BJ (cell line): ENCODE results near the gene NFATC2IP. TPM values are rescaled to one million over a fixed set of nuclear protein-coding genes. Genes with fewer than 3 reads are reported as not detected.

Source experiments
- CTCF ChIA-PET: fragments of 350-600 bp; formaldehyde crosslinking; extraction: SDS; loops from one replicate; lab custom pipeline; 2021; ENCODE audit warnings: antibody characterized with exemption, inconsistent platforms; lab: Yijun Ruan, JAX
- POLR2A ChIA-PET: fragments of 300-600 bp; sonication (Branson Sonifier 250); formaldehyde crosslinking; extraction: SDS; loops from one replicate; lab custom pipeline; 2021; ENCODE audit warnings: antibody characterized with exemption; lab: Charles Lee
- DNase-seq: peaks from one replicate; pipeline ENCODE4 v3.0.0-alpha.2; 2011; ENCODE audit warnings: low read depth
- H3K27me3 ChIP-seq: 2 replicates; pipeline ENCODE4 v1.6.0; 2011; ENCODE audit warnings: low read length; ENCODE audit not compliant: control insufficient read depth, insufficient read depth
- H3K36me3 ChIP-seq: 2 replicates; pipeline ENCODE4 v1.5.1; 2011; ENCODE audit warnings: low read length; ENCODE audit not compliant: control insufficient read depth, insufficient read depth
- H3K4me3 ChIP-seq: 2 replicates; pipeline ENCODE4 v1.5.1; 2011; ENCODE audit warnings: low read depth, mild to moderate bottlenecking, control low read depth, low read length
- CTCF ChIP-seq: IDR thresholded peaks from 2 replicates; pipeline ENCODE4 v1.5.1; 2011; ENCODE audit warnings: low read depth, mild to moderate bottlenecking, control low read depth, inconsistent platforms, low read length, moderate library complexity; ENCODE audit not compliant: insufficient read depth
- polyA plus RNA-seq: library from polyadenylated mRNA; depleted of rRNA; stranded (reverse); fragments of >200 nt; gene quantifications from 2 replicates; pipeline ENCODE4 v1.2.3, GENCODE V29; 2011

Gene NFATC2IP
- polyA plus RNA-seq, 1 experiment = 30.7 TPM

GRCh38 chr16:28984091-28984490 lies 33.4 kb downstream of the NFATC2IP start:
- Histone ChIP-seq H3K4me3 (no peak overlapping the region), H3K36me3 (peaks cover 44% of the 10 kb centered on the region), H3K27me3 (no peaks in the 10 kb centered on the region)
- POLR2A ChIA-PET = no interaction called here
- no peak for DNase-seq
- CTCF ChIA-PET = interaction anchor here (1.8 kb wide), 1 partner anchor 10 kb away, joined by 6 read pairs; the partner anchor contains the start of gene SPNS1
- no peak for TF ChIP-seq CTCF

DNA sequence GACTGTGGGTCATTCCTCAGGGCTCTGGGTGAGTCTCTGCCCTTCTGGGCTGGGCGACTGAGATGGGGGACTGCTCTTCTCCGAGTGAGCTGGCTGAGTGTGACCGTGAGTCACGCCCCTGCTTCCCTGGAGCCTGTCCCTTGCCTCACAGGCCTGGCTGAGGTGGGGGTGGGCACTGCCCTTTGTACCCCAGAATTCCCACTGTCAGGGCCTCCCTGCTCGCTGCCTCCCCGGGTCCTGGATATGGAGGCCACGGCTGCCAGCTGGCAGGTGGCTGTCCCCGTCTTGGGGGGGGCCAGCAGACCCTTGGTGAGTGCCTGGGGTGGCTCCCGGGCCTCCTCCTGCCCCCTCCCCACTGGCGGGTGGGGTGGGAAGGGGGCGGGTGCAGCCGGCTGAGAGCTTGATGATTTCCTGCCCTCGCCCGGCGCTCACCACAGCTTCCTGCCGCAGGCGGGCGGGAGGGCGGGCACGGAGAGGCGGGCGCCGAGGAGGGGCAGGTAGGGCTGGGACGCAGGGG lies 33.9 kb downstream of the NFATC2IP start, which contains the start of gene LAT:
LAT (plus strand) TSS at position 434 of the 517 bp plus-strand sequence. CDS start 366 bp downstream, outside the sequence.
- TF ChIP-seq CTCF = no peak
- Histone ChIP-seq H3K27me3 (no peaks in the 10 kb centered on the region), H3K4me3 (no peak within 1 kb of the TSS), H3K36me3 (peaks cover 44% of the 10 kb centered on the region)
- CTCF ChIA-PET = no interaction called here
- POLR2A ChIA-PET = no interaction called here
- no peak for DNase-seq

DNA sequence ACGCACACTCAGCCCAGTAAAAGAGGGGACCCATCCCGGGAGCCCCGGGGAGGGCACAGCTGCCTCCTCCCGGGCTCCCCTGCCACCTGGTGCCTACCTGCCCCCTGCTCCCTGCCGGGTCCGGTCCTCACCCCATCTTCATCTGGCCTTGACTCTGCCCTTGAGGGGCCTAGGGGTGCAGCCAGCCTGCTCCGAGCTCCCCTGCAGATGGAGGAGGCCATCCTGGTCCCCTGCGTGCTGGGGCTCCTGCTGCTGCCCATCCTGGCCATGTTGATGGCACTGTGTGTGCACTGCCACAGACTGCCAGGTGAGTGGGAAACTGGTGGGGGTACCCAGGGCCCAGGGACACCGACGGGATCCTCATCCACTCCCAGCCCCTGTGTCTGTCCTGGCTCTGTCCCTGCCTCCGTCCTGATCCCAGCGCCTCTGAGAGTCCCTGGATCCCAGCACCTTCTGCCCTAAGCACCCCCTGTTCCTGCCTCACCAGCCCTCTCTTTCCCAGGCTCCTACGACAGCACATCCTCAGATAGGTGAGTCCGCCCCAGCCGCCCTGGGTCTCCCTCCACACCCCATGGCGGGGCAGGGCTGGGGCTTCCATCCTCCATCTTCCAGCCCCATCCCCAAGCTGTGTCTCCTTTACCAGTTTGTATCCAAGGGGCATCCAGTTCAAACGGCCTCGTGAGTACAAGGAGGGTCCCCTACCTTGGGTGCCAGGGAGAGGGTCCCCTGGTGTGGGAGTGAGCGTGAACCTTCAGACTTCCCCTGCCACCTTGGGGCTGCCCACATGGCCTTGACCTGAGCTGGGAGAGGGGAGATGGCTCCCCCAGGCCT lies 34.7 kb downstream of the NFATC2IP start:
- H3K4me3 ChIP-seq = no peak overlapping the region
- CTCF ChIA-PET = no interaction called here

GRCh38 chr16:28986046-28986445 lies 35.3 kb downstream of the NFATC2IP start:
- Histone ChIP-seq H3K4me3 (no peak overlapping the region), H3K36me3 (peaks cover 46% of the 10 kb centered on the region), H3K27me3 (no peaks in the 10 kb centered on the region)
- DNase-seq = no peak
- TF ChIP-seq CTCF = no peak
- POLR2A ChIA-PET = no interaction called here
- CTCF ChIA-PET = no interaction called here

More for the DNA sequence above, 34.7 kb downstream of the NFATC2IP start:
- H3K36me3 ChIP-seq = peaks cover 47% of the 10 kb centered on the region
- no peaks in the 10 kb centered on the region for H3K27me3 ChIP-seq
- DNase-seq = no peak
- TF ChIP-seq CTCF = no peak
- POLR2A ChIA-PET = no interaction called here

DNA sequence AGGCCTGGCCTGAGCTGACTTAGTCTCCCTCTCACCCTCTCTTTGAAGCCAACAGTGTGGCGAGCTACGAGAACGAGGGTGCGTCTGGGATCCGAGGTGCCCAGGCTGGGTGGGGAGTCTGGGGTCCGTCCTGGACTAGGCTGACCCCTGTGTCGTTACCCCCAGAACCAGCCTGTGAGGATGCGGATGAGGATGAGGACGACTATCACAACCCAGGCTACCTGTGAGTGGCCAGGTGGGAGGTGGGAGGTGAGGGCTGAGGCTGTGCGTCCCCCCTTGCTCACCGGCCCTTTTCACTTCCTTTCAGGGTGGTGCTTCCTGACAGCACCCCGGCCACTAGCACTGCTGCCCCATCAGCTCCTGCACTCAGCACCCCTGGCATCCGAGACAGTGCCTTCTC lies 35.8 kb downstream of the NFATC2IP start:
- TF ChIP-seq CTCF = no peak
- CTCF ChIA-PET = no interaction called here
- Histone ChIP-seq H3K36me3 (peaks cover 43% of the 10 kb centered on the region), H3K4me3 (no peak overlapping the region), H3K27me3 (no peaks in the 10 kb centered on the region)
- DNase-seq = no peak
- POLR2A ChIA-PET = no interaction called here
